ENCODE data around the gene PARP14. TPM values are rescaled to one million over a fixed set of nuclear protein-coding genes. Genes with fewer than 3 reads are reported as not detected.
"Not testable (repeated sequence)": the region's sequence is repeated elsewhere in the genome, so short reads cannot be mapped to it uniquely, and the experiment has no call there.

PARP14 gene, protein sequence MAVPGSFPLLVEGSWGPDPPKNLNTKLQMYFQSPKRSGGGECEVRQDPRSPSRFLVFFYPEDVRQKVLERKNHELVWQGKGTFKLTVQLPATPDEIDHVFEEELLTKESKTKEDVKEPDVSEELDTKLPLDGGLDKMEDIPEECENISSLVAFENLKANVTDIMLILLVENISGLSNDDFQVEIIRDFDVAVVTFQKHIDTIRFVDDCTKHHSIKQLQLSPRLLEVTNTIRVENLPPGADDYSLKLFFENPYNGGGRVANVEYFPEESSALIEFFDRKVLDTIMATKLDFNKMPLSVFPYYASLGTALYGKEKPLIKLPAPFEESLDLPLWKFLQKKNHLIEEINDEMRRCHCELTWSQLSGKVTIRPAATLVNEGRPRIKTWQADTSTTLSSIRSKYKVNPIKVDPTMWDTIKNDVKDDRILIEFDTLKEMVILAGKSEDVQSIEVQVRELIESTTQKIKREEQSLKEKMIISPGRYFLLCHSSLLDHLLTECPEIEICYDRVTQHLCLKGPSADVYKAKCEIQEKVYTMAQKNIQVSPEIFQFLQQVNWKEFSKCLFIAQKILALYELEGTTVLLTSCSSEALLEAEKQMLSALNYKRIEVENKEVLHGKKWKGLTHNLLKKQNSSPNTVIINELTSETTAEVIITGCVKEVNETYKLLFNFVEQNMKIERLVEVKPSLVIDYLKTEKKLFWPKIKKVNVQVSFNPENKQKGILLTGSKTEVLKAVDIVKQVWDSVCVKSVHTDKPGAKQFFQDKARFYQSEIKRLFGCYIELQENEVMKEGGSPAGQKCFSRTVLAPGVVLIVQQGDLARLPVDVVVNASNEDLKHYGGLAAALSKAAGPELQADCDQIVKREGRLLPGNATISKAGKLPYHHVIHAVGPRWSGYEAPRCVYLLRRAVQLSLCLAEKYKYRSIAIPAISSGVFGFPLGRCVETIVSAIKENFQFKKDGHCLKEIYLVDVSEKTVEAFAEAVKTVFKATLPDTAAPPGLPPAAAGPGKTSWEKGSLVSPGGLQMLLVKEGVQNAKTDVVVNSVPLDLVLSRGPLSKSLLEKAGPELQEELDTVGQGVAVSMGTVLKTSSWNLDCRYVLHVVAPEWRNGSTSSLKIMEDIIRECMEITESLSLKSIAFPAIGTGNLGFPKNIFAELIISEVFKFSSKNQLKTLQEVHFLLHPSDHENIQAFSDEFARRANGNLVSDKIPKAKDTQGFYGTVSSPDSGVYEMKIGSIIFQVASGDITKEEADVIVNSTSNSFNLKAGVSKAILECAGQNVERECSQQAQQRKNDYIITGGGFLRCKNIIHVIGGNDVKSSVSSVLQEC (N-terminal part only)
- total RNA-seq, result 12.7 TPM
- long read RNA-seq, full-length matches to known transcripts, result 2 of 13 reads
- long read RNA-seq, partial matches to known transcripts, result 7 of 13 reads
- long read RNA-seq, other reads (novel, unspliced or antisense), result 4 of 13 reads

GRCh38 chr3:122680475-122681283 is at the start of gene PARP14:
TSS of gene PARP14 (plus strand) at chr3:122680839. CDS start at chr3:122680884, 45 bp downstream.
- intact Hi-C loops (cut with DNase I), result loop anchor here (5.0 kb wide), 3 partner anchors 223 to 1133 kb away; partner anchors contain the start of gene POLQ
- peak; percentile 89 for DNase-seq (ENCODE audit: low spot score)

GRCh38 chr3:122635789-122636188 is 44.9 kb upstream of the PARP14 start:
- no peak for DNase-seq (ENCODE audit: low spot score)
- intact Hi-C loops (cut with DNase I), result no loop called here

GRCh38 chr3:122636697-122637096 is 43.9 kb upstream of the PARP14 start:
- intact Hi-C loops (cut with DNase I), result no loop called here
- DNase-seq (ENCODE audit: low spot score), result no peak

- intact Hi-C loops (cut with DNase I), result no loop called here
- no peak for DNase-seq (ENCODE audit: low spot score)
Measured at GRCh38 chr3:122640437-122640999, 40.1 kb upstream of the PARP14 start.

DNA sequence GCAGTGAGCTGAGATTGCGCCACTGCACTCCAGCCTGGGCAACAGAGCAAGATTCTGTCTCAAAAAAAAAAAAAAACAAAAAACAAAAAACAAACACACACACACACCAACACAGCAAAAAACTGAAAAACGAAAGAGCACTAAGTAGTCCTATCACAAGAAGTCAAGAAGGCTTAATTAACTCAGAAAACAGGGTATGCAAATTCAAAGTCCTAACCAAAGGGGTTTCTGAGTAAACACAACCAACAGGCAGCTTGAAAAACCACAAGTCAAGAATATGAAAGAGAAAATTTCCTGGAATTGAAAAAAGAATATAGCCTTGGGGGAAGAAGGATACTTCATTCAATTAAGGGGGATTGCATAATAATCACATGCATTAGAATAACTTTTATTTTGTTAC is 37.7 kb upstream of the PARP14 start:
- intact Hi-C loops (cut with DNase I), result no loop called here
- no peak for DNase-seq (ENCODE audit: low spot score)

DNA sequence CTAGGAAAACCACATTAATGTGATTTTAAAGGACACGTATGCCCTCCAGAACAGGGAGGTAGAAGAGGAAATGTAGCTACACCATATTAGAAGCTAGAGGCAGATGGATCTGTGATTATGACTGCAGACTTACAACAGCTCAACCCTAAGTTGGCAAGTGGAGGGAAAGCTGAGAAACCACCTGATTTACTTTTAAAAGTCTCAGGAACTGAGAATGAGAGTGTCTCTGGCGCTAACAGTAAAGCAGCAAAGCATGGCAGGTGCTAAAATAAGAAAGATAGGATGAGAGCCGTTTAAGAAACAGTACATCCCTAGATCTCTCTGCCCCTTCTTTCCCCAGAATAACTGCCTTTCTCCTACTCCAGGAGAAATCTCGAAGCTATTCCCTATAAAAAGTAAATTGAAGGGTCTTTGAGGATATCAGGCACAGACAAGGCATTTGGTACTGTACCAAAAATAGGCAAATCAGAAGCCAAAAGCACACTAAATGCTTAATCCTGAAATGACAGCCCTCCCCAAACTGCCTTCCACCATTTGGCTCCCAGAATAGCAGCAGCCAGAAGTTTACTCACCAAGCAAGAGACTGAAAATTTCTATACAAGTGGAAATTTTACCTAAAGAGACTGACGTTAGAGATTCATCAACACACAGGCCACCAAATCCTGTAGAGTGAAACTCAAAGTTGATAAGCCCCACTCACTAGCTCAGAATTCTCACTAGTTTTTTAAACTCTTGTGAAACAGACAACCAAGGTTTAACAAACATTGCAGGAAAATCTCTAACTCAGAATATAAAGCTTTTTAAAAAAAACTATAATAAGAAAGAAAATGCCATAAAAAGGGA is 34.3 kb upstream of the PARP14 start:
- DNase-seq (ENCODE audit: low spot score), result no peak
- intact Hi-C loops (cut with DNase I), result no loop called here

DNA sequence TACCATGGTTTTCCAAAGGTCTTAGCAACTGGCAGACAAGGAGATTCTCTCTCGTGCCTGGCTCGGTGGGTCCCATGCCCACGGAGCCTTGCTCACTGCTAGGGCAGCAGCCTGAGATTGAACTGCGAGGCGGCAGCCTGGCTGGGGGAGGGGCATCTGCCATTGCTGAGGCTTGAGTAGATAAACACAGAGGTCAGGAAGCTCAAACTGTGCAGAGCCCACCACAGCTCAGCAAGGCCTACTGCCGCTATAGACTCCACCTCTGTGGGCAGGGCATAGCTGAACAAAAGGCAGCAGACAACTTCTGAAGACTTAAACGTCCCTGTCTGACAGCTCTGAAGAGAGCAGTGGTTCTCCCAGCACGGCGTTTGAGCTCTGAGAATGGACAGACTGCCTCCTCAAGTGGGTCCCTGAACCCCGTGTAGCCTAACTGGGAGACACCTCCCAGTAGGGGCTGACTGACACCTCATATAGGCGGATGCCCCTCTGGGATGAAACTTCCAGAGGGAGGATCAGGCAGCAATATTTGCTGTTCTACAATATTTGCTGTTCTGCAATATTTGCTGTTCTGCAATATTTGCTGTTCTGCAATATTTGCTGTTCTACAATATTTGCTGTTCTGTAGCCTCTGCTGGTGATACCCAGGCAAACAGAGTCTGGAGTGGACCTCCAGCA is 29.3 kb upstream of the PARP14 start:
- DNase-seq (ENCODE audit: low spot score); intact Hi-C loops (cut with DNase I): not testable (repeated sequence)

DNA sequence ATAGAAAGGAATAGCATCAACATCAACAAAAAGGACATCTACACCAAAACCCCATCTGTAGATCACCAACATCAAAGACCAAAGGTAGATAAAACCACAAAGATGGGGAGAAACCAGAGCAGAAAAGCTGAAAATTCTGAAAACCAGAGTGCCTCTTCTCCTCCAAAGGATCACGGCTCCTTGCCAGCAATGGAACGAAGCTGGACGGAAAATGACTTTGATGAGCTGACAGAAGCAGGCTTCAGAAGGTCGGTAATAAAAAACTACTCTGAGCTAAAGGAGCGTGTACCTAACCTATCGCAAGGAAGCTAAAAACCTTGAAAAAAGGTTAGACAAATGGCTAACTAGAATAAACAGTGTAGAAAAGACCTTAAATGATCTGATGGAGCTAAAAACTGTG is 28.7 kb upstream of the PARP14 start:
- DNase-seq (ENCODE audit: low spot score); intact Hi-C loops (cut with DNase I): not testable (repeated sequence)

DNA sequence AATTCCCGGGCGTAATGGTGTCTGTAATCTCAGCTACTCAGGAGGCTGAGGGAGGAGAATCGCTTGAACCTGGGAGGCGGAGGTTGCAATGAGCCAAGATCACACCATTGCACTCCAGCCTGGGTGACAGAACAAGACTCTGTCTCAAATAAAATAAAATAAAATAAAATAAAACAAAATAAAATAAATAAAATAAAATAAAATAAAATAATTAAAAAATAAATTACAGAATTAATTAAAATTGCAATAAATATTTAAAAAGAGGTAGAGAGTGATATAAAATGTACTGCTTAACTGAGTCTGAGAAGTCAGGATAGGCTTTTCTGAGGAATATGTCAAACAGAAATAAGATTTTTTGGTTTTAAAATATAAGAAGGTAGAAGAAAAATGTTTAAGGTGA is 22.3 kb upstream of the PARP14 start:
- DNase-seq (ENCODE audit: low spot score); intact Hi-C loops (cut with DNase I): not testable (repeated sequence)

GRCh38 chr3:122660297-122660974 is 20.2 kb upstream of the PARP14 start:
- intact Hi-C loops (cut with DNase I), result no loop called here
- no peak for DNase-seq (ENCODE audit: low spot score)

DNA sequence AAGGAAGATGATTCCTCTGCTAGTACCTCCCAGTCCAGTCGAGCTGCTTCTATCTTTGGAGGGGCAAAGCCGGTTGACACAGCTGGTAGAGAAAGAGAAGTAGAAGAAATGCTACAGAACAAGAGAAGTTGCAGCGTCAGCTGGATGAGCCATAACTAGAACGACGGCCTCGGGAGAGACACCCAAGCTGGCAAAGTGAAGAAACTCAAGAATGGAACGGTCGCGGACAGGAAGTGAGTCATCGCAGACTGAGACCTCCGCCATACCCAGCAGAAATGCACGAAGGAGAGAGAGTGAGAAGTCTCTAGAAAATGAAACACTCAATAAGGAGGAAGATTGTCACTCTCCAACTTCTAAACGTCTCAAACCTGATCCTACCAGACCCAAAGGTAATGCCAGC is 19.0 kb upstream of the PARP14 start:
- DNase-seq (ENCODE audit: low spot score), result no peak
- intact Hi-C loops (cut with DNase I), result no loop called here

DNA sequence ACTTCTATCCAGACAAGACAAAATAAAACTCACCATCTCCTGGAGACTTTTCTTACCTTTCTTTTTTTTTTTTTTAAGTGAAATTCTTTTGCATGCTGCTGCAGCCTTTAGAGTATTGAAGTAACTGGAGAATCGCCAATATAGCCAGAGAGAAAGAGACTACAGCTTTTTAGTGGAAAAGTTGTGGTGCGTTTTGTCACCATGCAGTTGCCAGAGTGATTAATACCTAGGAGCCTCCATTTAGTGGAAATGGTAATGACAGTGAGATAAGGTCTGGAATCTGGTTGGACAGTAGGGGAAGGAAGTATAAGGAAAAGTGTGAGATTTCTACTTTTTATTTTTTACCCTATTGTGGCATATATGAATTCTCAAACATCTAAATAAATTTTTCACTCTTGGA is 18.1 kb upstream of the PARP14 start:
- DNase-seq (ENCODE audit: low spot score), result no peak
- intact Hi-C loops (cut with DNase I), result no loop called here

- no peak for DNase-seq (ENCODE audit: low spot score)
- intact Hi-C loops (cut with DNase I), result no loop called here
Measured at GRCh38 chr3:122665226-122665786, 15.3 kb upstream of the PARP14 start.

GRCh38 chr3:122665881-122666280 is 14.8 kb upstream of the PARP14 start:
- DNase-seq (ENCODE audit: low spot score), result no peak
- intact Hi-C loops (cut with DNase I), result no loop called here

DNA sequence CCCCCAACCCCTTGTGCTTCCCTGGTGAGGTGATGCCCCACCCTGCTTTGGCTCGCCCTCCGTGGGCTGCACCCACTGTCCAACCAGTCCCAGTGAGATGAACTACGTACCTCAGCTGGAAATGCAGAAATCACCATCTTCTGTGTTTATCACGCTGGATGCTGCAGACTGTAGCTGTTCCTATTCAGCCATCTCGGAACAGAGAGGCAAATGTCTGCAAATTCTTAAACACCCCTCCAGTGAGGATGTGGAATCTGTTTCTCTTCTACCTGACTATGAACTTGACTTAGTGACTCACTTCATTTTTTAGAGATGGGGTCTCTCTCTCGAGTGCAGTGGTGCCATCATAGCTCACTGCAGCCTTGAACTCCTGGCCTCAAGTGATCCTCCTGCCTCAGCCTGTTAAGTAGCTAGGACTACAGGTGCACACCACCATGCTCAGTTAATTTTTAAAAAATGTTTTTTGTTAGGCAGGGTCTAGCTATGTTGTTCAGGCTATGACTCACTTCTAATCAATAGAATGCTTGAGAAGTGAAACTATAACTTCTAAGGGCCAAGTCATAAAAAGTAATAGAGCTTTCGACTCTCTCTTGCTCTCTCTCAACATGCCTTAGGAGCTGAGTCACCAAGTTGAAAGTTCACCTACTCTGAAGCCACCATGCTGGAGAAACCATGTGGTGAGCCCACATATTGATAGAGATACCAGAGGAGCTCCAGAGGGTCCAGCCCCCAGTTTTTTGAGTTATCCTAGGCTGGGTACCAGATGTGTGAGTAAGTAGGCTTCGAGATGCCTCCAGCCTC is 11.5 kb upstream of the PARP14 start:
- intact Hi-C loops (cut with DNase I), result no loop called here
- no peak for DNase-seq (ENCODE audit: low spot score)
